HT1080 (cell line): Measurements from ENCODE around the gene NEGR1. TPM values are rescaled to one million over a fixed set of nuclear protein-coding genes. Genes with fewer than 3 reads are reported as not detected.

Source experiments
- DNase-seq: peaks from one replicate; pipeline ENCODE4 v3.0.0-alpha.2; 2015; ENCODE audit warnings: low read depth
- total RNA-seq: library from RNA; depleted of rRNA; stranded (reverse); fragments of >200 nt; shearing (Covaris generic); gene quantifications from 2 replicates; pipeline ENCODE4 v1.2.3, GENCODE V29; 2014

Gene NEGR1
- total RNA-seq, 1 experiment from 2014 or later, result 2.0 TPM

DNA sequence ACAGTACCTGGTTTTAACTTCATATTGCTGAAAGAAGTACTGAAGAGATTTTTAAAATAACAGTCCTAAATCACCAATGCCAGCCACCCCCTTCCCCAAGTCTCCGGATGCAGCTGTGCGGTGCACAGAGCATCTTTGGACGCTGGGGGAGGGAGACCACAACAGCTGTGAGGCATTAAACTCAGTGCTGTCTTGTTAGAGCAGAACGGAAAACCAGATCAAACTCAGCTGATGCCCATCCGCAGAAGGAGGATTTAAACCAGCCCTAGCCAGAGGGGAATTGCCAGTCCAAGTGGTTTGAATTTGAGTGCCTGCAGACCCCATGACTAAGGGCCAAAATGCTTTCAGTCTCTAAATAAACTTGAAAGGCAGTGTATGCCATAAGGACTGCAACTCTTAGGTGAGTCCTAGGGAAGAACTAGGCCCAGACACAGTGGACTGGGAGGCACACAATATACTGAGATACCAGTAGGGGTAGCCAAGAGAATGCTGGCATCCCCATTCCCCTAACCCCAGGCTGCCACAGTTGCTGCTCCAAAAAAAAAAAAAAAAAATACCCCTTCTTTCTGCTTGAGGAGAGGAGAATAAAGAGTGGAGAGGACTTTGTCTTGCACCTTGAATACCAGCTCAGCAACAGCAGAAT is 576.2 kb downstream of the NEGR1 start:
- no peak for DNase-seq

DNA sequence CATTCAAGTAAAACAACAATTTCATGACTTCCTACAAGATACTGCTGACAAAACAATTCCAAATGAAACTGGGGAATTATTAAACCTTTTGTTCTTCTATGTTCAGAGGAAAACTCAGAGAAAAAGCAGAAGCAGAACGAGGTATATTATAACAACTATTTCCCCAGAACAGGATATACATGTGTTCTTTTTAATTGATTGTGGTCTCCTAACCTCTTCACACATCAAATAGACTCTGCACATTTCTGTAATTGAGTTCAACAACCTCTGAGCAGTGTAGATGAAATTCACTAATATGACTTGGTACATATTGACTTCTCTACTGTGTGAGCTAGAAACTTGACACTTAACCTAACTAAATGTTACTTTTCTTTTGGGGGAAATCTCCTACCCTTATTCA is 584.2 kb downstream of the NEGR1 start:
- no peak for DNase-seq

DNA sequence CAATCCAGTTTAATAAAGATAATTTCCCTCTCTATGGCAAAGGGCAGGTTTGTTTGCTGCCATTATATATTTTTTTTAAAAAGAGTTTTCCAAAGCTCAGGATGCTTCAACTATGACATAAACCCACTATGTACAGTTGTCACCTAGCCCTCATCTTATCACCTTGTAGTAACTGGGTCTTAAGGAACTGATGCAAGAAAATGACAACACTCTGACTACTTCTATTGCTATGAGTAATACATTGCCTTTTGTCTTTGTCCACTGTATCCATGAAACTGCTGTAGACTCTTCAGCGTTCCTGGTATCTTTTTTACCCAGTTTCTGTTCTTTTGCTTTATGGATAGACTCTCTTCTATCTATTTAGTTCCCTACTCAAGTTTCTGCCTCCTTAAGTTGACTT is 586.5 kb downstream of the NEGR1 start:
- peak; percentile 39 for DNase-seq

DNA sequence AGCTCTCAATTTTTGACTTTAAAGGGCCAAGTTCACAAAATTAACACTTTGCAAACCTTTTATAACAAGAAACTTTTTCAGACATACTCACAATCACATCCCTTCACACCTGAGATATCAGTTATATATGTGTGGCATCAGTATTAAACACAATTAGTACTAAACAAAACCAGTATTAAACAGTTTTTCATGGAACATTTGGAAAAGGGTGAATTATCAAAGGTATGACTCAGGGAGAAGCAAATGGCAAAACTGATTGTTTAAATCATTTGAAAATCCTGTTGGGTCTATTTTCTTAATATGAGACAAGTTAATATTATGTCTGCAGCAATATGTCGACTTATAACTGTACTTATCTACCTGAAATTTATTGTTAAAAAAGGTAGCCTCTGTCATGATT is 587.3 kb downstream of the NEGR1 start:
- DNase-seq, result no peak

DNA sequence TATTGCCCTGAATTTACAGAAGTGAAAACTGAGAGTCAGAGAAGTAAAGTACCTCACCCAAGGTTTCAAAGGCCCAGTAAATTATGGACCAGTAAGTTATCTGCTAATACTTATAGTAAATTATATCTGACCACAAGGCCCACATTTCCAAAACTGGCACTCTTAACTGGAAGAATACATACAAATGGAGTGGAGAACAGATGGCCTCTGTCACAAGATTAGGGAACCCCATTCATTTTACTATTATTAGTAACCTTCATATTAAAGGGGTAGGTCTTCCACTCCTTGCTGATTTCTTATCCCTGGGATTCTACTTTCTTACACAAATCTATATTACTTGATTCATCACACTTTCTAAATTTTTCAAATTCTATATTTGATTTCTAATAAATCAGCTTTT is 588.8 kb downstream of the NEGR1 start:
- no peak for DNase-seq

DNA sequence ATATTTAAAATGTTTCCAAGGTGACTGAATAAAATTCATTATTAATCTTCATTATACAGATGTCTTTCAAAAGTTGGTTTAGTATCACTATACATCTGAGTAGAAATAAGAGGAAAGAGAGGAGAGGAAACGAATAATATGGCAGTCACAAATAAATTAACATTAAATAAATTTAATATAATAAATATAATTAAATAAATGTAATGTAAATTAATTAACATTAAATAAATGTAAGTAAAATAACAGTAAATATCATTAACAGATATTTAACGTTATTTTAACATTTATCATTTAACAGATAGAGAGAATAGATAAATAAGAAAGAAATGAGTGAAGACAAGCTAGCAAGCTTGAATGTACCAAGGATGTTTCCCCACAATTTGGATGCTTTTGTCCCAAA is 592.7 kb downstream of the NEGR1 start:
- DNase-seq, result no peak

DNA sequence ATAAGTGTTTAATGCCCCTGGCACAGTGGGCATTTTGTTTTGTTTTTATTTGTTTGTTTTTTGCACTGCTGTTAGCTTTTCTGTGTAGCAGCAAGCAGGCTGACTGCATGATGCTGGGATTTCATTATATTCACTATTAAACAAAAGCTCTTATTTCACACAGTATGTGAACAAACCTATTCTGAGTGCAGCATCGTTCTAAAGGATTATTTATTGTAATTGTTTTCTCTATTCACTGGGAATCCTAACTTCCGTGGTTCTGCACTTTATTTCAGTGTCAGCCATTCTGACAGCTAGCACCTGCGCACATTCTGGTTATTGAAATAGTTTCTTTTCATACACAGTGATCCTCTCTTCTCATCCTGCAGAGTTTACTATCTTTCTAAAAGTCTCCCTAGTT is 595.0 kb downstream of the NEGR1 start:
- no peak for DNase-seq

DNA sequence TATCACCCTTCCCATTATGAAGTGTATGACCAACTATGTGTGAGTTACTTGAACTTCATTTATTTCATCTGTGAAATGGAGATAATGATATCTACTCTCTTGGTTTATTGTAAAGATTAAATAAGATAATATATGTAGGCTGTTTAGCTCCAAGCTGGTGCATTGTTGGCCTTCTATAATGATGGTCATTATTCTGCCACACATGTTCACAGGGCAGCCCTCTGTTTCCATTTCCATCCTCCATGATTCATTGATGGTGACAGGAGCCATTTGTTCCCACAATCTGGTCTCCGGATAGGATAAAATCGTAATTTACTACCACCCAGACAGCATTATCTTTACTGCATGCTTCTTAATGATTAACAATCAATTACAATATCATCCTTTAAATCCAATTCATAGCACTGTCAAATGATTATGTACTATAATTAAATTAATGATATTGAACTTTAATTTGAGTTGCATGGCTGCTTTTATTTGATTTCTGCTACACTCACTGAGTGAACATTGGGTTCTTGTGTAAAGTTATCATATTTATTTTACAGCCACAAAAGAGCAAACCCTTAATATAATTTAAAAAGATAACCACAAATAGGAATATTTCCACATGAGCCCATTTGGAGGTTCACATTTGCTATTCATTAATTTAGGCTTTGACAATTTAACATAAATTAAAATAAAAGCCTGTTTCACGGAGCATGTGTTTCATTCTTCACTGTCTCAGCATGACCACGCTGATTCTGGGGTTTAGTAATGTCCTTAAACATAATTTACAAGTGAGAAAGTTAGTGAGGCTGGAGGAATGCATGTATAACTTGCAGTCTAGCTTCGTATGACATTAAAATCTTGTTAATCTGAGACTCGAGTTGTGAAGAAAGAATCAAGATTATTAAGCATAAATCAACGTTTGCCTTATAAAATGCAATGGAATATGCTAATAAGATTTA is 605.1 kb downstream of the NEGR1 start:
- no peak for DNase-seq

DNA sequence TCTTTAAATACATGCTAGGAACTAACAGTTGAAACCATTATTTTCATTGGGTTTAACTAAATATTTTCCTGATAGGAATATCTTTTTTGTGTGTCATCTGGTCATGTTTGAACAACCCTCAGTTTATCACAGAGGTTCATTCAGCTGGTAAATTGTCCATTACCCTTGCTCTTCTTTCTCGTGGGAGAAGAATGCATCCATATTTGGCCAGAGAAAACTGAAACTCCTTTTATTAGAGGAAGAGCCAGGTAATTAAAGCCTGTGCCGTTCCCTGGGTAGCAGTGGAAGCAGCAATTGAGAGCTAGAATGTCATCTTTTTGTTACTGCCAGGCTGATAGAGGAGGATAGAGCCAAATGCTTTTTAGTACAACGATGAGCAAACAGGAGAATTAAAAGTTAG is 614.3 kb downstream of the NEGR1 start:
- no peak for DNase-seq

DNA sequence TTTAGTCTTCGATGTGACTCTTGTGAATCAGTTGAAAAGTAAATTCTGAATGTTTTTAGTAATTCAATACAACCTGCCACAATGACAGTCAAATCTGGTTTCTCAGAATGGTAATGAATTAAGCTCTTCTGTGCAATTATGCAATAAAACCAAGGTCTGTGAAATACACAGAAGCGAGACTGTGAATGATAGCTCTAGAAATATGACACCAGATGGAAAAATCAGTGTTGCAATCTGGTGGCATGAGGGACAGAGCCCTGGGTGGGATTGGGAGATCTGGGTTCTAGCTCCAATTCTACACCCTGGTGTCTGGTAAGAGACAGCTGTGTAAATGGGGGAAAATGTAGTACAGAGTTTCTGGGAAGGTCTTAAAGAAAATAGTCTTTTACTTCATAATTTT is 615.1 kb downstream of the NEGR1 start:
- DNase-seq, result no peak

DNA sequence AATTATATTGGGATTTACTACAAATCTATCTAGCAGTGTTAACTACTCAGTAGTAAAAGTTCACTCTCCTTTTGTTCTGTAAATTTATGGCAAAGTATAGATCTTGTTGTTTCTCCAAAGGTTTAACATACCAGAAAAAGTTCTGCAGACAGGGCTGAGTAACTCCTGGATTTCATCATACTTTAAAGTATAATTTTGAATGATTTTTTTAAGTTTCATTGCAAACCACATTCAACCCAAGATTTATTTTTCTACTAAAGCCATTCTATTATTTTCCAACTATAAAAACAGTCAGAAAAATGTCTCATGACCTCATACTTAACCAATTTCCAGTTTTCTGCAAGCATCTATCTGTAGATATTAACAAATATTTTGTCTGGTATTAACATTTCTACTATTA is 615.7 kb downstream of the NEGR1 start:
- DNase-seq, result no peak

DNA sequence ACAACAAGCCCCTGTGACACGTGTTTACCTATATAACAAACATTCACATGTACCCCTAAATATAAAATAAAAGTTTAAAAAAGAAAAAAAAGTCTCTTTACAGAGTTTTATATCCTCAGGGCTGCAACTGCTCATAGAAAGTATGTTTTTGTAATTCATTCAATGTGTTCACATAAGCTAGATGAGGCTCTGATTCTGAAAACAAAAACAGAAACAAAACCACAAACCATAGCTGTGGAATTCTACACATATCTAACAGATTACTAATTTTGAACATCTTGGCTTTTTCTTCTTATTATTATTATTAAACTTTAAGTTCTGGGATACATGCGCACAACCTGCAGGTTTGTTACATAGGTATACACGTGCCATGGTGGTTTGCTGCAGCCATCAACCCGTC is 621.9 kb downstream of the NEGR1 start:
- DNase-seq, result peak; percentile 5

DNA sequence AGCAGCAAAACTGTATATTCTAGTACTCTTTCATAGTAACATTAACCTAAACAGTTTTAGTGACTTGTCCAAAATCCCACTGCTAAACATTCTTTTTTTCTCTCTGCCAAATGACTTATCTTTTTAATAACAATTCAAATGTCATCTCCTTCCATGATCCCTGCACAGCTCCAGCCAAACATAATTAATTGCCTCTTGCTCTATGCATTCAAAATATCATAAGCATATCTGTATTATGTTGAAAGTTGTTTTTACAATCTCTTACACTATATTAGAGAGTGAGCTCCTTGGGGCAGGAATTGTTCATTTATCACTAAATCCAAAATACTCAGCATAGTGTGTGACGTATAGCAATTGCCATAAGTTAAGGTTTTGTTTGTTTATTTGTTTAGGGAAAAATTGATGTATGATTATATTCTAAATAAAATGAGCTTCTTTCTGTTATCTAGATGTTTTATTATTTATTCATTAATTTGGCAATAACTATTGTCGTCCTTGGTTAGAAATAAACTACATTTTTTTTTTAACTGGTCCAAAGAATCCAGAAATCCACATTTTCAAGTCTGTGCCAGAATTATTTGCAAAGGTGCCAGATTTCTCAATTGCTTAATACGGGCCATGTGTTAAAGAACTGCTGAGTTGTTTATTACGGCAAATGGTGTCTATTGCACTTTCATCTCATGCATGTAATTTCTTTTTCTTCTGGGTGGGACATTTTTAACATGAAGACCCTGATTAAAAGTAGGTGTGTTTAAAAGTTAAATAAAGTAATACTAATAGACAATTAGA is 624.3 kb downstream of the NEGR1 start:
- no peak for DNase-seq

DNA sequence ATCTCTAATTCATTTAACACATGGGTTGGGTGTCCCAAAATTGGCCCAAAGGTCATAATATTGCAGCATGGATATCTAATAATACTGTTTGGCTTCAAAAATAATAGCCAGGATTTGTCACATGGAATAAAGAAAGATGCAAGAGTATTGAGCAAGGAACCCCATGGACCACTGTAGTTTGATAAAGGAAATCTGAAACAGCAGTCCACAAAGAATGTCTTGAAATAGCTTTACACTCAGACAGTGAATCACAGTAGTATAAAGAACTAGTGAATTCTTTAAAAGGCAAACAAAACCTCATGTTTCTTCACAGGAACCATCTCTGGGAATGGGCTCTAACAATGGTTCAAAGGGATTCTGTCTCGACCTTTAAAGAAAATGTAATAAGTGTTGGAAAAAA is 625.4 kb downstream of the NEGR1 start:
- DNase-seq, result no peak

DNA sequence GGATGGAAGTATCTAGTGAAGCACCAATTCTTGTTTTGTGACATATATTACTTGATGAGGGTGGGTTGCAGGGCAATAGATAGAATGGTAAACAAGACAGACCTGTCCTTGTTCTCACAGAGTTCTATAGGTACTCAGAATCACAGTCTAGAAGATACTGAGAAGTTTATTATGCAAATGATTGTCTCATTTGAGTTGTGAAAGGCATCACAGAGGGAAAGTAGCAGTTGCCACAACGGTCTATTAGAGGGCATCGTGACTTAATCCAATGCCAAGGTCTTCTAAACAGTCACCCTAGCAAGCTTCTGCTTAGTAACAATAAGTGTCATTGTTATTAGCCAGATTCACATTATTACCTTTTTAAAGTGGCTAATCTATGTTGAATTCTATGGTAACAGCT is 626.7 kb downstream of the NEGR1 start:
- no peak for DNase-seq

DNA sequence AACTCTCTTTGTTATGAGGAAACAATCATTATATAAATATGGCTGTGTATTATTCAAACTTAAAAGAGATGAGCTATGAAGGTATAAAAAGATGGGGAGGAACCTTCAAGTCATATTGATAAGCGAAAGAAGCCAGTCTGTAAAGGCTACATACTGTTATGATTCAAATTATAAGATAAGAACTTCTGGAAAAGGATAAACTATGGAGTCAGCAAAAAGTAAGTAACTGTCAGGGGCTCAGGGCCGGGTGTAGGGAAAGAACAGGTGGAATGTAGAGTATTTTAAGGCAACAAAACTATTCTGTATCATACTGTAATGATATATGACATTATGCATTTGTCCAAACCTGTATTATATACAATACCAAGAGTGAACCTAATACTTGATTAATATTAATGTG is 628.4 kb downstream of the NEGR1 start:
- DNase-seq, result no peak

DNA sequence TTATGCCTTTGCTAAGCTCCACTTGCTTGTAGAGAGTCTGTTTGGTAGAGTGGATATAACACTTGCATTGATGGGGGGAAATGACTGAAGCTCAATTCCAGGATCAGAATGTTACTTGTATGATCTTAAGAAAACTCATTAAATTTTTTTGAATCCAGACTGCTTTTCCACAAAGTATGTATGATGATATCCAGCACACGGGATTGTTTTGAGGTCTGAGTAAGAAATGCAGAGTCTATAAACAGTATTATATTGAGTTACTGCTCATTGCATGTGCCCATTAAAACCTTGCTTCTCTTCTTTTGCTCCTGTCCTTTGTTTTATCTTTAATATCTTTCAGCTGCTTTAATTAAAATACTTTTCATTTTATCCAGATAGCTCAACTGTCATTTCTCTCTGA is 631.1 kb downstream of the NEGR1 start:
- no peak for DNase-seq

DNA sequence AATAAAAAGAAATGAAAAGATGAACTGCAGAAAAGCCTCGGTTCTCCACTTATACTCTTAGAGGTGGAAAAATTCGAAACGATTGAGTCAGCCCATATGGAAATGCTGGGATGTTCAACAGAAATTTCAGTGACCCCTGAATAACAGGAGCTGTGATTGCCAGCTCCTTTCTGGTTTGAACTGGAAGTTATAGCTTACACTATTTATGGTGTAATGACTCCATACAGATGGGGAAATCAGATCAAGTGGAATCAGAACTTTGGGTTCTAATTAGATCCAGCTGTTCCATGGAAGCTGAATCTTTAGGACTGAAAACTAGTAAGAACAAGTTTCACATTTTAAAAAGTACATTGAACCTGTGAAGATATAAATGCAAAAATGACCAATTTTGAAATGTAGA is 632.2 kb downstream of the NEGR1 start:
- no peak for DNase-seq

DNA sequence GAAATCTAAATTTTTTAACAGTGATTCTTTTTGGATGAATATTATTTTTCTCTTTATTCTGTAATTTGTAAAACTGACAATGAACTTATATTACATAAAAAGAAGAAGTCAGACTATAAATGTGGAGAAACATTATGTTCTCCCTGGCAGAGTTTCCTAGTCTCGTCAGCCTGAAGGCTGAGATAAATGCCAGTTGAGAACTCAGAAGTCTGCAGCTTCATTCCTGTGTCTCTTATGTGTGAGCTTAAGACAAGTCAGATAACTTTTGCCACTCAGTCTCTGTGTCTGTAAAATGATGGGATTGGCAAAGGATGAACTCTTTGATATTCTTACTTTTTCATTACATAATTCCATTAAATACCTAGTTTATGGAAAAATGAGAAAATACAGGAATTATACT is 632.7 kb downstream of the NEGR1 start:
- no peak for DNase-seq

DNA sequence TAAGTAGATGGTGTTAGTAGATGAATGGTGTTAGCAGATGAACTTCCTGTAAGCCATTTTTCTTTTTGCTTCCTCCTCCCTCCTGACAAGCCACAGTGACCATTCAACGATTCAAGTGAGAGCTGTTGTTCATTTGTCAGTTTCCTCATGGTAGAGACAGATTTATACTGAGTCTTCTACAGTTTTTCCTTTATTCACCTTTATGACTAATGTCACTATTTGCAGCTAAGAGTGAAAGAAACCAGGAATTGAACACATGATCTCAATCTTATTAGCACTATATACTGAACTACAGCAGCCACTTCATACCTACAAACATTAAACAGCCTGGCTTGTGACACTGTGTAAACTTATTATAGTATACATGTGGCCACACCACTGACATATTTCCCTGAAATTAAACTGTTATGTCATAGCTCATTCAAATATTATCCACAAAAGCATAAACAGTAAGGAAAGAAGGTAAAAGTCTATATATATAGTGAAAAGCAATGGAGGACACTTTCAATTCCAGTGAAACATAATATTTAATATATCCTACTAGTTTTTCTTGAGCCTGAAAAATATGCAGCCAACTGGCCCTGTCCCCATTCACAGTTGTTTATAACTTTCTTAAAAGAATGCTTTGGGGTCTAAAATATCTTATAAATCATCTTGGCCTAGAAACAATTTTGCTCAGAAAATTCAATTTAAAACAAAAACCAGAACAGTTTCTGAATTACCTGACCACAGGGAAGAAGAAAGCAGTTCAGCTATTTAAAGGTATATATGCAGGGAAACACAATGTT is 634.6 kb downstream of the NEGR1 start:
- DNase-seq, result no peak

DNA sequence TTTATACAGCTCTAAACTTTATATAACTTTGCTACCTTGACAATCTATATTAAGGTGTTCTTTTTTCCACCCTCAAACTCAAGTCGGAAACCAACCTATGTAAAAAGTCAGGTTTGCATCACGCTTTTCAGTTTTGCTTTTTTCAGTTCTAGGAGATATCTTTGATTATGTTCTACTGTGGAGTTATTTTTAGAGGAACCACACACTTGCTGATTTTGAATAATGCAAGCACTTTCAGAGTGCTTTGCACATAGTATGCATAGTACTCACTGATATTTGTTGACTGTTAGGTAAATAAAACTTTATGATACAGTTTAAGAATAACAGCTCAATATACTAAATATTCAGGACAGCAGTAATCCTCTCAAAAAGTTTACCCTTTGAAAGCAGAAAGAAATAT is 637.3 kb downstream of the NEGR1 start:
- DNase-seq, result no peak
